Activated T-cell treated with anti-CD3 and anti-CD28 coated beads, Interleukin-2, amount 50 U/mL, for 24 hours (primary cell): ENCODE data around the gene ITGA3.
A peak's percentile ranks its signal among the peaks of the same experiment; 100 is the strongest.

Experiments
- DNase-seq: peaks from one replicate; pipeline ENCODE4 v3.0.0-alpha.2; 2020
- H3K27ac Mint-ChIP-seq: 2 replicates; pipeline ENCODE4 v1.8.0; 2020; ENCODE audit warnings: mild to moderate bottlenecking, mixed read lengths
- H3K27me3 Mint-ChIP-seq: 2 replicates; pipeline ENCODE4 v1.8.0; 2020; ENCODE audit warnings: mixed read lengths
- H3K36me3 Mint-ChIP-seq: 2 replicates; pipeline ENCODE4 v1.8.0; 2020; ENCODE audit warnings: low read depth, mixed read lengths
- H3K4me1 Mint-ChIP-seq: 2 replicates; pipeline ENCODE4 v1.8.0; 2020; ENCODE audit warnings: low read depth, mixed read lengths
- H3K4me3 Mint-ChIP-seq: 2 replicates; pipeline ENCODE4 v1.8.0; 2020; ENCODE audit warnings: mild to moderate bottlenecking, moderate library complexity, mixed read lengths
- H3K9me3 Mint-ChIP-seq: 2 replicates; pipeline ENCODE4 v1.8.0; 2020; ENCODE audit warnings: mixed read lengths

ITGA3 gene

GRCh38 chr17:50095626-50096037 lies 39.7 kb downstream of the ITGA3 start:
- peaks cover 36% of the 10 kb centered on the region for H3K4me1 Mint-ChIP-seq
- H3K36me3 Mint-ChIP-seq = peaks cover 16% of the 10 kb centered on the region

DNA sequence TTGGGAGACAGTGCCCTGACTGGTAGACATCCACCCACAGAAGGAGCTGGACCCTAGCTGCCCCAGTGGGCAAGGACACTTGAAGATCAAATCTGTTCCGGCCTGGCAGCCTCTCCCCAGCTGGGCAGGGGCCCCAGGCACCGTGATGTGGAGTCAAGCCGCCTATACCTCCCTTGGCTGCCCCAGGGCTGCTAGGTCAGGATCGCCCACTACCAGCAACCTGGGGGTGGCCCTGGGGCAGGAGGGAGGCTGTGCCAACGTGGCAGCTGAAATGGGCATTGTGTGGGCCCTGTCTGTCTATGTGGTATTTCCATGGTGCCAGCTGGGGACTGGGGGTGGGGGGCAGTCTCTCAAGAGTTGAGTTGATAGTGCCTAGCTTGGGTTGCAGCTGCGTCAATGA lies 40.2 kb downstream of the ITGA3 start:
- Mint-ChIP-seq H3K36me3 (peaks cover 16% of the 10 kb centered on the region), H3K4me1 (peaks cover 36% of the 10 kb centered on the region), H3K4me3 (peak overlapping the region; percentile 86), H3K9me3 (no peaks in the 10 kb centered on the region), H3K27me3 (no peaks in the 10 kb centered on the region), H3K27ac (peak overlapping the region; percentile 87)
- DNase-seq = no peak

More at GRCh38 chr17:50095626-50096037, 39.7 kb downstream of the ITGA3 start:
- H3K4me3 Mint-ChIP-seq = peak overlapping the region; percentile 86
- H3K27me3 Mint-ChIP-seq = no peaks in the 10 kb centered on the region
- DNase-seq = peak; percentile 46
- H3K27ac Mint-ChIP-seq = peak overlapping the region; percentile 87
- no peaks in the 10 kb centered on the region for H3K9me3 Mint-ChIP-seq

GRCh38 chr17:50096758-50097157 lies 40.8 kb downstream of the ITGA3 start:
- peak overlapping the region; percentile 86 for H3K4me3 Mint-ChIP-seq

GRCh38 chr17:50097455-50097854 lies 41.5 kb downstream of the ITGA3 start:
- H3K9me3 Mint-ChIP-seq = no peaks in the 10 kb centered on the region
- peaks cover 36% of the 10 kb centered on the region for H3K4me1 Mint-ChIP-seq
- no peak for DNase-seq
- H3K27ac Mint-ChIP-seq = no peak overlapping the region
- no peak overlapping the region for H3K4me3 Mint-ChIP-seq
- peaks cover 18% of the 10 kb centered on the region for H3K36me3 Mint-ChIP-seq
- no peaks in the 10 kb centered on the region for H3K27me3 Mint-ChIP-seq

More at GRCh38 chr17:50096758-50097157, 40.8 kb downstream of the ITGA3 start:
- Mint-ChIP-seq H3K27me3 (no peaks in the 10 kb centered on the region), H3K27ac (peak overlapping the region; percentile 22), H3K9me3 (no peaks in the 10 kb centered on the region), H3K36me3 (peaks cover 17% of the 10 kb centered on the region), H3K4me1 (peaks cover 36% of the 10 kb centered on the region)
- DNase-seq = no peak

- Mint-ChIP-seq H3K9me3 (no peaks in the 10 kb centered on the region), H3K36me3 (peaks cover 18% of the 10 kb centered on the region), H3K27ac (no peak overlapping the region), H3K4me3 (no peak overlapping the region), H3K27me3 (no peaks in the 10 kb centered on the region), H3K4me1 (peaks cover 36% of the 10 kb centered on the region)
- no peak for DNase-seq
Observed at GRCh38 chr17:50097926-50098325, 42.0 kb downstream of the ITGA3 start.

- H3K27ac Mint-ChIP-seq = peak overlapping the region; percentile 4
Observed at GRCh38 chr17:50098583-50098982, 42.7 kb downstream of the ITGA3 start.

GRCh38 chr17:50099003-50099402 lies 43.1 kb downstream of the ITGA3 start:
- Mint-ChIP-seq H3K4me3 (no peak overlapping the region), H3K27ac (no peak overlapping the region), H3K4me1 (peaks cover 34% of the 10 kb centered on the region), H3K27me3 (no peaks in the 10 kb centered on the region), H3K36me3 (peaks cover 18% of the 10 kb centered on the region), H3K9me3 (no peaks in the 10 kb centered on the region)
- DNase-seq = no peak

More at GRCh38 chr17:50098583-50098982, 42.7 kb downstream of the ITGA3 start:
- H3K27me3 Mint-ChIP-seq = no peaks in the 10 kb centered on the region
- H3K36me3 Mint-ChIP-seq = peaks cover 18% of the 10 kb centered on the region
- H3K4me3 Mint-ChIP-seq = no peak overlapping the region
- no peaks in the 10 kb centered on the region for H3K9me3 Mint-ChIP-seq
- peaks cover 36% of the 10 kb centered on the region for H3K4me1 Mint-ChIP-seq
- DNase-seq = no peak

DNA sequence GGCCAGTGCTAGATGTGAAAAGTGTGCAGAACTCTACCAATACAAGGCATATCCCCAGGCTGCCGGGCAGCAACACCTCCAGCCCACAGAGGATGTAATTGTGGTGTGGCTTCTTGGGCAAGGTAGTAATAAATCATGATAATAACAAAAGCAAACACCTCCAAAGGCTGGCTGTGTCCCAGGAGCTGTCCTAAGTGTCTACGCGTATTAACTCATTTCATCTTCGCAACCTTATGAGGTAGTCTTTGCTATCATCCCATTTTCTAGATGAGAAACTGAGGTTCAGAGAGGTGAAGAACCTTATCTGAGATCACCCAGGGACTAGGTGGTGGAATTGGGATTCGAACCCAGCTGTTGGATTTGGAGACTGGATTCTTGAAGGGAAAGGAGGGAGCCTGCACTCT lies 44.6 kb downstream of the ITGA3 start:
- DNase-seq = no peak
- H3K4me1 Mint-ChIP-seq = peaks cover 21% of the 10 kb centered on the region
- no peaks in the 10 kb centered on the region for H3K9me3 Mint-ChIP-seq
- no peak overlapping the region for H3K4me3 Mint-ChIP-seq
- peaks cover 21% of the 10 kb centered on the region for H3K36me3 Mint-ChIP-seq
- no peak overlapping the region for H3K27ac Mint-ChIP-seq
- no peaks in the 10 kb centered on the region for H3K27me3 Mint-ChIP-seq

- Mint-ChIP-seq H3K4me3 (no peak overlapping the region), H3K27me3 (no peaks in the 10 kb centered on the region), H3K27ac (no peak overlapping the region), H3K36me3 (peaks cover 21% of the 10 kb centered on the region), H3K9me3 (no peaks in the 10 kb centered on the region), H3K4me1 (peaks cover 16% of the 10 kb centered on the region)
- no peak for DNase-seq
Observed at GRCh38 chr17:50100921-50101345, 45.0 kb downstream of the ITGA3 start.

GRCh38 chr17:50101346-50102163 lies 45.6 kb downstream of the ITGA3 start:
- H3K36me3 Mint-ChIP-seq = peaks cover 23% of the 10 kb centered on the region
- H3K9me3 Mint-ChIP-seq = no peaks in the 10 kb centered on the region
- no peak overlapping the region for H3K4me3 Mint-ChIP-seq
- peaks cover 10% of the 10 kb centered on the region for H3K4me1 Mint-ChIP-seq
- no peaks in the 10 kb centered on the region for H3K27me3 Mint-ChIP-seq
- no peak overlapping the region for H3K27ac Mint-ChIP-seq
- no peak for DNase-seq

DNA sequence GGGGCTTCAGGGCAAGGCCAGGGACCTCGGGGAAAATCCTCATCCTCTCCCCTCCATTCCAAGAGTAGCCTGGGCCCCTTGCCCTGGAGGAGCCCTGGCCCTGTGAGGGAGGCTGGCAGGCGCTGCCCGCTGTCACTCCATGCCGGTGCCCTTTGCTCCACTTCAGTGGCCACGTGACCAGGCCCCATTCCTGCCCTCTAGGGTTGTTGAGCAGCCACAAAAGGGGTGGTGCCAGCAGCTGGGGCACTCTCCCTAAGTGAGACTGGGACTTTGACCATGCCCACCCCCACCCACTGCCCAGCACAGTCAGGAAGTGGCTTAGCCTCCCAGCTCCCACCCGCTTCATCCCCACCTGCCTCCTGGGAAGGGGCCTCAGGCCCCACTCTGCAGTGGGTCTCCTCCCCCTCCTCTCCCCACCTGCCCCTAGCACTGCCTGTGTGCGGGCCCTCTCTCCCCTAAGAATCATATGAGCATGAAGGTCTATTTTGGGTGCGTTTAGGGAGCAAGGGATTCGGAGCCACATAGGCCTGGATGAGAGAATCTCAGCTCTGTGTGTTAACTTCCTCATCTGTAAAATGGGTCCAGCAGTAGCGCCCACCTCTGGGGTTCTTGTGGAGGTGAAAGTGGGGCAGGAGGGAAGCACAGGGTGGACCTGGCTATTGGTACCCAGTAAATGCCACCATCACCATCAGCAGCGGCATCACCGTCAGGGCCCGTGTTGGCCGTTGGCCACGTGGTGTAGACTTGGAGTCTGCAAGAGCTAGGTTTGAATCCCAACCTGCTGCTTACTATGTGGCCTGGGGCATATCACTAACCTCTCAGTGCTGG lies 46.5 kb downstream of the ITGA3 start:
- DNase-seq = no peak
- Mint-ChIP-seq H3K4me1 (peaks cover 7% of the 10 kb centered on the region), H3K9me3 (no peaks in the 10 kb centered on the region), H3K36me3 (peaks cover 23% of the 10 kb centered on the region), H3K27me3 (no peaks in the 10 kb centered on the region), H3K27ac (no peak overlapping the region), H3K4me3 (no peak overlapping the region)

GRCh38 chr17:50103252-50103651 lies 47.3 kb downstream of the ITGA3 start:
- Mint-ChIP-seq H3K4me1 (peaks cover 7% of the 10 kb centered on the region), H3K27ac (no peak overlapping the region), H3K9me3 (no peaks in the 10 kb centered on the region), H3K36me3 (peaks cover 21% of the 10 kb centered on the region), H3K27me3 (no peaks in the 10 kb centered on the region), H3K4me3 (no peak overlapping the region)
- no peak for DNase-seq

DNA sequence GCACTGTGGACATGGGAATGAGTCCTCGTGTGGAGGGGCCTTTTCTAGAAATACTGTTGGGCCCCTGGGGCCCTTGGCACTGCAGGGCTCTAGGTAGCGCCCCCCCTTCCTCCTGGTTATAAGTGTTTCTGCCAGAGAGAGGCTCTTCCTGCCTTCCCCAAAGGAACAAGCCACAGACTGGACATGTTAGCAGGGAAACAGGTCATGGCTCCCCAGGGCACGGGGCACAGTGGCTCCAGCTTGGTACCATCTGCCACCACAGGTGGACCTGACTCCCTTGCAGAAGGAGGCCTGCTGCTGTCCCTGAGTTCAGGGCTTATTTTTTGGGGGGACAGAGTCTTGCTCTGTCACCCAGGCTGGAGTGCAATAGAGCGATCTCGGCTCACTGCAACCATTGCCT lies 48.0 kb downstream of the ITGA3 start:
- Mint-ChIP-seq H3K27ac (no peak overlapping the region), H3K4me3 (no peak overlapping the region), H3K9me3 (no peaks in the 10 kb centered on the region), H3K4me1 (peaks cover 7% of the 10 kb centered on the region), H3K27me3 (no peaks in the 10 kb centered on the region), H3K36me3 (peaks cover 17% of the 10 kb centered on the region)
- DNase-seq = no peak

- H3K9me3 Mint-ChIP-seq = no peaks in the 10 kb centered on the region
- H3K36me3 Mint-ChIP-seq = peaks cover 9% of the 10 kb centered on the region
- H3K4me1 Mint-ChIP-seq = no peaks in the 10 kb centered on the region
- no peak for DNase-seq
- H3K27me3 Mint-ChIP-seq = no peaks in the 10 kb centered on the region
- no peak overlapping the region for H3K27ac Mint-ChIP-seq
- no peak overlapping the region for H3K4me3 Mint-ChIP-seq
Observed at GRCh38 chr17:50105811-50106210, 49.9 kb downstream of the ITGA3 start.
